Measurements from ENCODE around the gene SPTA1. TPM values are rescaled to one million over a fixed set of nuclear protein-coding genes. Genes with fewer than 3 reads are reported as not detected.

SPTA1 gene
- total and polyA plus RNA-seq, 4 donors = 0.08 to 542 (median 0.08) TPM; not detected in 1

DNA sequence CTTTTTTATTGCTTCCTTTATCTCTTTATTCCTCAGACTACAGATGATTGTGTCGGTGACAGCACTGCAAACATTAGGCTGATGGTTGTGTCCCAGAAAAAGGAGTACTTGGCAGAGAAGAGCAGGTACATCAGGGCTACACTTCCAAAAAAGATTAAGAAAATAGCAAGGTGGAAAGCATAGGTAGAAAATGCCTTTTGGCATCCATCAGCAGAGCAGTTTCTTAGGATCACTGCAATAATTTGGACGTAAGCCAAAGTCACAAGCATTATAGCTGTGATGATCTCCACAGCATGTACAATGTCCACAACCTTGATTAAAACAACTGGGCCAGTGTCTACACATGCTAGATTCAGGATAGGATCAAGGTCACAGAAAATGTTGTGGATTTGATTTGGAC lies 8.1 kb upstream of the SPTA1 start:
- no peak overlapping the region for H3K27ac ChIP-seq (ENCODE audit: low read depth in 1 of 2, low read length in 2 of 2)
- no peak overlapping the region for H3K4me3 ChIP-seq (ENCODE audit: low read depth in 1 of 3, low read length in 3 of 3)
- 59% methylated on average over 2 of the region's 2 CpGs for WGBS
- TF ChIP-seq ATF3 (IDR thresholded peaks at IDR 0.05) (no peak), HNF4A (conservative IDR thresholded peaks at IDR 0.05) (no peak), EGR1 (IDR thresholded peaks at IDR 0.05; ENCODE audit: low read depth in 2 of 2) (no peak), JUND (IDR thresholded peaks at IDR 0.05) (no peak)
- no peak for DNase-seq (ENCODE audit: low spot score)
- no peaks in the 10 kb centered on the region for H3K4me1 ChIP-seq (ENCODE audit: control insufficient read depth in 4 of 4, insufficient read depth in 4 of 4, low read length in 3 of 4)
- no peaks in the 10 kb centered on the region for H3K27me3 ChIP-seq (ENCODE audit: control insufficient read depth in 4 of 4, insufficient read depth in 4 of 4, low read length in 3 of 4)
- H3K9ac ChIP-seq (ENCODE audit: low read depth in 1 of 2, low read length in 2 of 2) = no peak overlapping the region
- H3K36me3 ChIP-seq (ENCODE audit: control insufficient read depth in 4 of 4, insufficient read depth in 3 of 4, low read depth in 1 of 4, low read length in 3 of 4) = no peaks in the 10 kb centered on the region
- H3K9me3 ChIP-seq (ENCODE audit: control insufficient read depth in 4 of 4, low read length in 3 of 4) = no peaks in the 10 kb centered on the region

- H3K4me1 ChIP-seq (ENCODE audit: control insufficient read depth in 4 of 4, insufficient read depth in 4 of 4, low read length in 3 of 4) = no peaks in the 10 kb centered on the region
- no peak for DNase-seq (ENCODE audit: low spot score)
- H3K9me3 ChIP-seq (ENCODE audit: control insufficient read depth in 4 of 4, low read length in 3 of 4) = no peaks in the 10 kb centered on the region
- no peaks in the 10 kb centered on the region for H3K36me3 ChIP-seq (ENCODE audit: control insufficient read depth in 4 of 4, insufficient read depth in 3 of 4, low read depth in 1 of 4, low read length in 3 of 4)
- H3K27ac ChIP-seq (ENCODE audit: low read depth in 1 of 2, low read length in 2 of 2) = no peak overlapping the region
- H3K27me3 ChIP-seq (ENCODE audit: control insufficient read depth in 4 of 4, insufficient read depth in 4 of 4, low read length in 3 of 4) = no peaks in the 10 kb centered on the region
- TF ChIP-seq, protein P1, sequence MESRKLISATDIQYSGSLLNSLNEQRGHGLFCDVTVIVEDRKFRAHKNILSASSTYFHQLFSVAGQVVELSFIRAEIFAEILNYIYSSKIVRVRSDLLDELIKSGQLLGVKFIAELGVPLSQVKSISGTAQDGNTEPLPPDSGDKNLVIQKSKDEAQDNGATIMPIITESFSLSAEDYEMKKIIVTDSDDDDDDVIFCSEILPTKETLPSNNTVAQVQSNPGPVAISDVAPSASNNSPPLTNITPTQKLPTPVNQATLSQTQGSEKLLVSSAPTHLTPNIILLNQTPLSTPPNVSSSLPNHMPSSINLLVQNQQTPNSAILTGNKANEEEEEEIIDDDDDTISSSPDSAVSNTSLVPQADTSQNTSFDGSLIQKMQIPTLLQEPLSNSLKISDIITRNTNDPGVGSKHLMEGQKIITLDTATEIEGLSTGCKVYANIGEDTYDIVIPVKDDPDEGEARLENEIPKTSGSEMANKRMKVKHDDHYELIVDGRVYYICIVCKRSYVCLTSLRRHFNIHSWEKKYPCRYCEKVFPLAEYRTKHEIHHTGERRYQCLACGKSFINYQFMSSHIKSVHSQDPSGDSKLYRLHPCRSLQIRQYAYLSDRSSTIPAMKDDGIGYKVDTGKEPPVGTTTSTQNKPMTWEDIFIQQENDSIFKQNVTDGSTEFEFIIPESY (IDR thresholded peaks at IDR 0.05) = no peak
- TF ChIP-seq YY1 (IDR thresholded peaks at IDR 0.05) = no peak
- TF ChIP-seq ATF3 (IDR thresholded peaks at IDR 0.05) = no peak
- H3K4me3 ChIP-seq (ENCODE audit: low read depth in 1 of 3, low read length in 3 of 3) = no peak overlapping the region
- H3K9ac ChIP-seq (ENCODE audit: low read depth in 1 of 2, low read length in 2 of 2) = no peak overlapping the region
These were observed 5.8 kb upstream of the SPTA1 start for GRCh38 chr1:158692356-158692755.

GRCh38 chr1:158691907-158692306 lies 5.4 kb upstream of the SPTA1 start:
- Histone ChIP-seq H3K9ac (ENCODE audit: low read depth in 1 of 2, low read length in 2 of 2) (no peak overlapping the region), H3K4me1 (ENCODE audit: control insufficient read depth in 4 of 4, insufficient read depth in 4 of 4, low read length in 3 of 4) (no peaks in the 10 kb centered on the region), H3K27ac (ENCODE audit: low read depth in 1 of 2, low read length in 2 of 2) (no peak overlapping the region), H3K4me3 (ENCODE audit: low read depth in 1 of 3, low read length in 3 of 3) (no peak overlapping the region), H3K36me3 (ENCODE audit: control insufficient read depth in 4 of 4, insufficient read depth in 3 of 4, low read depth in 1 of 4, low read length in 3 of 4) (no peaks in the 10 kb centered on the region), H3K9me3 (ENCODE audit: control insufficient read depth in 4 of 4, low read length in 3 of 4) (no peaks in the 10 kb centered on the region), H3K27me3 (ENCODE audit: control insufficient read depth in 4 of 4, insufficient read depth in 4 of 4, low read length in 3 of 4) (no peaks in the 10 kb centered on the region)
- TF ChIP-seq TAF1 (conservative IDR thresholded peaks at IDR 0.05) = no peak
- TF ChIP-seq GABPA (IDR thresholded peaks at IDR 0.05 in 1 of 2, conservative IDR thresholded peaks at IDR 0.05 in 1 of 2) = no peak
- no peak for TF ChIP-seq FOXA2 (IDR thresholded peaks at IDR 0.05)
- no peak for TF ChIP-seq EGR1 (IDR thresholded peaks at IDR 0.05; ENCODE audit: low read depth in 2 of 2)
- TF ChIP-seq FOXA1 (IDR thresholded peaks at IDR 0.05) = no peak
- TF ChIP-seq MAX (IDR thresholded peaks at IDR 0.05) = no peak
- no peak for TF ChIP-seq RAD21 (IDR thresholded peaks at IDR 0.05)
- TF ChIP-seq CTCF (IDR thresholded peaks at IDR 0.05; ENCODE audit: low read depth, low read length, missing input control) = no peak
- TF ChIP-seq RXRA (IDR thresholded peaks at IDR 0.05) = no peak
- TF ChIP-seq ATF3 (IDR thresholded peaks at IDR 0.05) = no peak
- TF ChIP-seq REST (IDR thresholded peaks at IDR 0.05) = no peak
- no peak for TF ChIP-seq JUND (IDR thresholded peaks at IDR 0.05)
- no peak for TF ChIP-seq NR2F2 (IDR thresholded peaks at IDR 0.05)
- TF ChIP-seq HNF4G (IDR thresholded peaks at IDR 0.05) = no peak
- TF ChIP-seq HNF4A (conservative IDR thresholded peaks at IDR 0.05) = no peak
- TF ChIP-seq SP1 (IDR thresholded peaks at IDR 0.05) = no peak
- no peak for TF ChIP-seq YY1 (IDR thresholded peaks at IDR 0.05)
- no peak for DNase-seq (ENCODE audit: low spot score)

All from liver (tissue), 9 donors.